Fibroblast of peridontal ligament (primary cell): ENCODE measurements around the gene CASTOR1.

Experiments used
- DNase-seq: peaks from one replicate; pipeline ENCODE4 v3.0.0-alpha.2; 2010; ENCODE audit errors: extremely low read depth

The CASTOR1 gene

GRCh38 chr22:30265131-30265720 is 24.1 kb downstream of the CASTOR1 start:
- DNase-seq = no peak

GRCh38 chr22:30263883-30264282 is 25.4 kb downstream of the CASTOR1 start:
- DNase-seq = no peak

- peak; percentile 65 for DNase-seq
These were observed 26.2 kb downstream of the CASTOR1 start for GRCh38 chr22:30262917-30263741.

- no peak for DNase-seq
These were observed 27.2 kb downstream of the CASTOR1 start for GRCh38 chr22:30262112-30262511.

GRCh38 chr22:30261134-30261533 is 28.2 kb downstream of the CASTOR1 start:
- DNase-seq = no peak

GRCh38 chr22:30260682-30261081 is 28.6 kb downstream of the CASTOR1 start:
- DNase-seq = no peak

- DNase-seq = no peak
These were observed 29.0 kb downstream of the CASTOR1 start for GRCh38 chr22:30260276-30260675.

GRCh38 chr22:30254314-30254713 is 35.0 kb downstream of the CASTOR1 start:
- no peak for DNase-seq

GRCh38 chr22:30253205-30253852 is 36.0 kb downstream of the CASTOR1 start:
- DNase-seq = peak; percentile 55

GRCh38 chr22:30252411-30253204 is 36.7 kb downstream of the CASTOR1 start:
- no peak for DNase-seq

- no peak for DNase-seq
These were observed 37.6 kb downstream of the CASTOR1 start for GRCh38 chr22:30251711-30252110.

GRCh38 chr22:30250661-30251267 is 38.5 kb downstream of the CASTOR1 start:
- no peak for DNase-seq

- DNase-seq = no peak
These were observed 39.2 kb downstream of the CASTOR1 start for GRCh38 chr22:30250039-30250565.

GRCh38 chr22:30249049-30250038 is 40.0 kb downstream of the CASTOR1 start:
- no peak for DNase-seq

- no peak for DNase-seq
These were observed 40.8 kb downstream of the CASTOR1 start for GRCh38 chr22:30248484-30248883.

GRCh38 chr22:30247974-30248373 is 41.3 kb downstream of the CASTOR1 start:
- no peak for DNase-seq

- DNase-seq = no peak
These were observed 41.7 kb downstream of the CASTOR1 start for GRCh38 chr22:30247561-30247960.

GRCh38 chr22:30246814-30247376 is 42.4 kb downstream of the CASTOR1 start:
- DNase-seq = no peak

GRCh38 chr22:30245985-30246813 is 43.1 kb downstream of the CASTOR1 start, which contains the start of gene LIF:
TSS of gene LIF (minus strand) at chr22:30246759. CDS start at chr22:30246695, 64 bp downstream.
- peak; percentile 82 for DNase-seq
